ENCODE measurements around the gene SDR9C7. TPM values are rescaled to one million over a fixed set of nuclear protein-coding genes. Genes with fewer than 3 reads are reported as not detected.

SDR9C7 gene
- total RNA-seq, 4 donors from 2014 or later = not detected

GRCh38 chr12:56873382-56873781 lies 60.8 kb downstream of the SDR9C7 start:
- Histone ChIP-seq H3K4me3 (no peak overlapping the region), H3K9me3 (no peaks in the 10 kb centered on the region), H3K36me3 (no peaks in the 10 kb centered on the region), H3K4me1 (no peaks in the 10 kb centered on the region), H3K27ac (no peak overlapping the region), H3K27me3 (no peaks in the 10 kb centered on the region)
- 2 to 63% methylated on average over 1 of the region's 1 CpG for WGBS, 2 donors
- no peak for DNase-seq (ENCODE audit: low spot score in 2 of 2)
- no peak for TF ChIP-seq CTCF (IDR thresholded peaks at IDR 0.05)
- no peak for TF ChIP-seq EP300 (IDR thresholded peaks at IDR 0.05)
- TF ChIP-seq POLR2A (IDR thresholded peaks at IDR 0.05) = no peak

Other genes starting within 250 kb of the SDR9C7 start
- 10 to 100 TPM; 71.0 to 84.0 (median 77.2) TPM for gene PTGES3, start 246.1 kb downstream of the SDR9C7 start, total RNA-seq
- 1,000 to 10,000 TPM in 1 of 4 donors, 100 to 1,000 TPM in 3; 829 to 1,085 (median 948) TPM for gene NACA, start 209.1 kb downstream of the SDR9C7 start, total RNA-seq
- gene PRIM1, start 182.1 kb downstream of the SDR9C7 start, total RNA-seq = 10 to 100 TPM in 1 of 4 donors, 1 to 10 TPM in 3; 2.4 to 10.1 (median 6.1) TPM
- gene HSD17B6, start 171.1 kb downstream of the SDR9C7 start, total RNA-seq = 1 to 10 TPM in 2 of 4 donors, under 1 TPM in 1, not detected in 1; 0.20 to 1.2 (median 1.0) TPM
- 1 to 10 TPM in 3 of 4 donors, not detected in 1; 1.5 to 1.8 (median 1.7) TPM for gene RDH16, start 23.2 kb upstream of the SDR9C7 start, total RNA-seq
- 1 to 10 TPM; 3.6 to 6.8 (median 5.4) TPM for gene ZBTB39, start 72.1 kb upstream of the SDR9C7 start, total RNA-seq
- gene TAC3, start 82.1 kb upstream of the SDR9C7 start, total RNA-seq = not detected
- under 1 TPM in 2 of 4 donors, not detected in 2; 0.30 to 0.59 TPM for gene MYO1A, start 115.7 kb upstream of the SDR9C7 start, total RNA-seq
- 10 to 100 TPM in 1 of 4 donors, 1 to 10 TPM in 3; 4.8 to 10.2 (median 6.6) TPM for gene NEMP1, start 144.4 kb upstream of the SDR9C7 start, total RNA-seq
- gene NAB2, start 154.7 kb upstream of the SDR9C7 start, total RNA-seq = 10 to 100 TPM; 29.3 to 42.2 (median 38.6) TPM
- gene STAT6, start 177.0 kb upstream of the SDR9C7 start, total RNA-seq = 100 to 1,000 TPM; 140 to 247 (median 183) TPM
- 100 to 1,000 TPM; 410 to 653 (median 527) TPM for gene LRP1, start 194.1 kb upstream of the SDR9C7 start, total RNA-seq
- not detected for gene LRP1-AS, start 213.2 kb upstream of the SDR9C7 start, total RNA-seq